GM18907 (cell line): ENCODE measurements around the gene MAP3K20.
"Not testable (repeated sequence)": the region's sequence is repeated elsewhere in the genome, so short reads cannot be mapped to it uniquely, and the experiment has no call there.

Source experiments
- ATAC-seq: cut with Tn5 transposase; IDR thresholded peaks from one replicate; pipeline ENCODE4 v1.9.1; 2021; ENCODE audit warnings: mild to moderate bottlenecking, moderate library complexity; ENCODE audit not compliant: unreplicated experiment

The MAP3K20 gene

DNA sequence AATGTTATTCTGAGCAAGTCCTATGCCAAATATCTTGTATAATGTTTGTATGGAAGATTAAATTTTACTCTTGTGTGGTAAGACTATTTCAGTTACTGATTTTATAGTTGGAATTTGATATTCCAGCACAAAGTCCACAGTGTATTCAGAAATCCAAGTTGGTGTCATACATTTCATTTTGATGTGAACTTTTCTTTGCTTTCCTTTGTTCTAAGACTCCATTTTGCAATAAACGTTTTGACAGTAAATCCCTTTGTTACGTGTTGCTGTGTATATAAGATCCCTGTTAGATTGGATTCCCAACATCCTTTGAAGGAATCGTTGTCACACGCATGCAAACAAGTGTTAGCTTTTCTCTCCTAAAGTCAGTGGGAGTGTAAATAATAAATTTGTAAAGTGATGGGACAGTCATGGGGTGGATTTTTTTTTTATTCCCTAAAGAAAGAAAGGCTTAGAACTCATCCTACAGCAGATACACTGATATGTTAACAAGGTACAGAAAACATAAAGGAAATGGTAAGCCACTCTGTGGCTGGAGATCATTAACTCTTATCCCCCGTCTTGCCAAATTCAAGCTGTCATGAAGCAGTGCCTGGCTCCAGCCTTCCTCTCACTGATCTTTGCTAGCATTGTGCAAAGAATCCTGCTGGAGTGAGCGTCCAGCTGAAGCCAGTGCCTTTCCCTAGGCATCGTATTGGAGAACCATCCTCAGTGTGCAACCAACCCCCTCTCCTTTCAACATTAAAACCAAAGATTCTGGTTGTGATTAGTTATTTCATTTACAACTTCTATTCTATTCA lies 151.5 kb downstream of the MAP3K20 start:
- no peak for ATAC-seq

DNA sequence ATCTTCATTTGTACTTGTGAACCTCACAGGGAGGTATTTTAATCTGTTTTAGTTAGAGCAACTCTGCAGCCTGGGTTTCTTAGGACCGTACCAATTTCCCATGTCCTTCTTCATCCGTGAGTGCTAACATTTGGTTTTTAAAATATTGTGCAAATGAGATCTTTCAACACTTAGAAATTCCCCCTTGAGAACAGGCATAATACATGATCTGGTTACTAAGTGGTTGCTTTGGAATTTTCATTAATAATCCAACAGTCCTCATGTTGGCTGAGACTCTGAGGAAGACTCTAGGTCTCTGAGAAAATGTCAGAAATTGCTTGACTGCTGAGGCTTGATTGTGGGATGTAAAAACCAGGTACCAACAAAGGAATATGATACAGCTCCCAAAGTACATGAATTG lies 153.4 kb downstream of the MAP3K20 start:
- no peak for ATAC-seq

DNA sequence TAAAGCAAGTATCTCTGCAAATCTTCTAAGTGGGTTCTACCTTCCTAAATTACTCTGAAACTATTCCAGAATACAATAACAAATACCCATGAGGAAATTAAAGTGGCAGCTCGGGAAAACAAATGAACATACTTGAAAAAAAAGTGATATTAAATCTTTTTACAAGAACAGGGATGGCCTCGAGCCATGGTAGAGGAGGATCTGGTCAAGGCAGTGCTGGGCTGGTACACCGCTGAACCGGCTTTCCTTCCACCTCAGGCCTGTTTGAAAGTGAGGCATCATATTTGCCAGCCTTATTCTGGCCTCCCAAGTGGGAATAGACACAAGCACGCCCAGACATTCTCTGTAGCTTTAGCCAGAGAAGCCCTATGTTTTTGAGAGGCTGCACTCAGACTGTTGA lies 154.5 kb downstream of the MAP3K20 start:
- ATAC-seq: no peak

DNA sequence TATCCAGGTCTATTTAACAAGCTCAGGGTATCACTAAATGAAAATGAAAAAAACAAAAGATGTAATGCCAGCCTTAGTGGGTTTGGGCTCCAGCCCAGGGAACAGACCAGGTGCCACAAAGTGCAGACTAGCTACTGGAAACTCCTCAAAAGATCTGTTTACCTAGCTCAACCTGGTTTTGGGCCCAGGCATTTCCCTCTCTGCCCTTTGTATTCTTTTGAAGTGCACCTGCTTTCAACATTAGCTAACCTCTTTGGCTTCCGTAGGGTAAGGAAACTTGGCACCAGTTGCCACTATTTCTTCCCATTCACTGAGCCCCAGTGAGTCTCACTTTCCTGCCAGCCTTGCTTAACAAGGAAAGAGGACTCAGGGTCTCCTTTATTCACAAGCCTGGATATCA lies 155.4 kb downstream of the MAP3K20 start:
- no peak for ATAC-seq

DNA sequence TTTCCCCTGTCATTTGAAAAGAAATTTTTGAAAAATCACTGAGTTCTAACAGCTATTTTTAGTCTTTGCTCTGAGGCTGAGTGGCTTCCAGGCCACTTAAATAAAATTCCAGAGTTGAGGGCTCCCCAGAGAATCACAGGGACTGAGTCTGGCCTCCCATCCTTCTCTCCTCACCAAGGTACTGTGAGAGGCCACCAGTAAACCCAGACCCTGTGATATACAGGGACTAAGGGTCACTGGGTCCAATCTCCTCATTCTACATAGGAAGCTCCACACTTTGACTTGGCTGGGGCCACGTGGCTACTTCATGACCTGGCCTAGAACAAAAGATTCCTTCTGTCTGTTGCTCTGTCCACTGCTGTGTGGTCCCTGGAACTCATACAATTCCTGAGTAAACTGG lies 155.8 kb downstream of the MAP3K20 start:
- no peak for ATAC-seq

DNA sequence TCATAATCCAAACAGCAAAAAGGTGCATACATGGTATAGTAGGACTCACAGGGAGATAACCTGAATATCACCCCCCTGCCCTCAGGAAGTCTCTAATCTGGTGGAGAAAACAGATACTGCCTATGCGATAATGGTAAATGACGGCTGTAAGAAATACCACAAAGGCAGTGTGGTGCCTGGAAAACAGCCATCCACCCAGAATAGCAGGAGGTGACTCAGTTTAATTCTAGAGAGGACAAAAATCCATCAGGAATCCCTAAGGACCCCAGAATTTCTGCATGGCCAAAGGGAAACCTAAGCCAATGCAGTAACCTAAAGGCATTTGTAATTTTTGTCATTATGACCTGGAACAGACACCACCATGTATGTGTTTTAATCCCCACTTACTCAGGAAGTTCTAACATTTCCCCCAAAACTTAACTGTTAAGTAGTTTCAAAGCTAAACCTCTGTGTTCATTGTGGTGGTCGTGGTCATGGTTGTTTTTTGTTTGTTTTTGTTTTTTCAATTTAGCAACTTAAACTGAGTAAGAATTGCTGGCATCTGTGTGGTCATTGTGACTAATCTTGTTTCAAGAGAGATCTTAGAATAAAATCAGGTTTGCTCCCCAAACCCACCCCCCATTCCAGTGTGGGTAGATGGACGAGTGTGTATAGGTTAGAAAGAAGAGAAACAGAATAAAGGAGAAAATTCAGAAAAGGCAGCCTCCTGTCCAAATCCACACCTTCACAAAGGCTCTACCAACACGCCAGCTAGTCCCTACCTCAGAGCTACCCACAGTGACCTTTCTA lies 157.5 kb downstream of the MAP3K20 start:
- ATAC-seq: no peak

DNA sequence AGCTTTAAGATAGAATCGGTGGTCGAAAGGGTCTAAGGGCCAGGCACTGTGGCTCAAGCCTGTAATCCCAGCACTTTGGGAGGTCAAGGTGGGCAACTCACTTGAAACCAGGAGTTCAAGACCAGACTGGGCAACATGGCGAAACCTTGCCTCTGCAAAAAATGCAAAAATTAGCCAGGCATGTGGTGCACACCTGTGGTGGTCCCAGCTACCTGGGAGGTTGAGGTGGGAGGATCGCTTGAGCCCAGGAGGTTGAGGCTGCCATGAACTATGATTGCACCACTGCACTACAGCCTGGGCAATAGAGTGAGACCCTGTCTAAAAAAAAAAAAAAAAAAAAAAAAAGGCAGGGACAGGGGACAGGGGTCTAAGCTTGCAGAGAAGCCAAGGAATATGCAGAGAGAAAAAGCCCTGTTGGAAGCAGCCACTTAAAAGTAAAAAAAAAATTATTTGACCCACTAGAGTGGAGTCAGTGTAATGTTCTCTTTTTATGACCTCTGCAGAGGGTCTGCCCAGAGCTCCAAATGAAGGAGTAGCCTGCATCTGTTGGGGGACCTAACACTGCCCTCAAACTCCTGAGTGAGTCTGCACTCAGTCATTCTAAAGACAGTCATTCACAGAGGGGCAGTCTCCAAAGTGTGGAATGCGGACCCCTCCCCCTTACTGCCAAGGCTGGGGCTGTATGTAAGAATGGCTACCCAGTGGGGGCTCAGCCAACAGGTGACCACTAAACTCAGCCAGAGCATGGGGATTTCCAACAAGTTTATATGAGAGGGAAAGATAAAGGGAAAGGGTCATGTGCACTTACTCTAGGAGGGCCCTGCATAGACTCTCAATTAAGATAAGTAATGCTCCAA lies 160.5 kb downstream of the MAP3K20 start:
- no peak for ATAC-seq

DNA sequence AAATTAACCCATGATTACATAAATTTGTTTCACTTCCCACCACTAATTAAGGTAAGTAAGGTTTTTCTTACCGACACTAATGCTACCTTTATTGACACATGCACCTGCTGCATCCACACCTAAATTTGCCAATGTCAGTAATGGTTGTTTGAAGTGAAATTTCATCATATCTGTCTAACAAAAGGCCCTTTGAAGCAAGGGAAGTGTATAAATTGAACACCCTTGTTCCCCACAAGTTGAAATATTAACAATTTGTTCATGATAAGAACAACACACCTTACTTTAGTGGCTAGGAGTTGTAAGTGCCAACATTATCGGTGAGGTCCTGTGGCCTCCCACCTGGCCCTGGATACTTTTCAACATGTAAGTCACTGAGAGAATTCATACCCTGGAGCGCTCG lies 162.7 kb downstream of the MAP3K20 start:
- no peak for ATAC-seq

DNA sequence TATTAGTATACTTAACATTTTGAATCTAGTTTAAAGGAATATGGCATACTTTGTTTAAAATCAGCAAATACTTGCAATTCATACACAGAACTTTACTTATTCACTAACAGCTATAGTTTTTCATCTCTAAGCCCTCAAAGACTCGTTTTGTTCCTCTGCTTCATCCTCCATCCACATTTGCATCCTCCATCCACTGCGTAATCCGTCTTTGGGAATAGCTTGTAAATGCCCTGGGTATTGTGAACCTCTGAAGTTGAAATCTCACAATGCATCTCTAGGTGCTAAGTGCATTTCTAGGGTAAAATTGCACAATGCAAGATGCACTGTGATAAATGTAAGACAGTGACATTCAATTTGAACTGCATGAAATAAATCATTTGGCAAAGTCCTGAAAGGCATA lies 163.2 kb downstream of the MAP3K20 start:
- ATAC-seq: no peak

DNA sequence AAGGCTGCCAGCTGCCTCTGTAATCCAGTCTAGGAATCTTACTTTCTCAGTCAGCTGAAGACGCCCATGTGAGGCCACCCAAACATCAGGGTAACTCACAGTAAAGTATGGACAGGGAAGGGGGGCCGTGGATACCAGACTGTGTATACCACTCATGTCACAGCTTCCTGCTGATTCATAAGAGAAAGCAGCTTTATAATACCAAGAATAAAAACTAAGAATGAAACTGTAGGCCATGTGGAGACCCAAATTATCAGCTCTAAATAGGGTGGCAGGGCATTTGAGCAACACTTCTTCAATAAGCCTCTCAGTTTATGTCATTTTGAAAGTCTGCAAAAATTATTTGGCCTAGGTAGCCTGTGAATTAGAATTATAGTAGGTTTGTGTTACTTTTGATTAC lies 164.0 kb downstream of the MAP3K20 start:
- peak; percentile 94 for ATAC-seq

DNA sequence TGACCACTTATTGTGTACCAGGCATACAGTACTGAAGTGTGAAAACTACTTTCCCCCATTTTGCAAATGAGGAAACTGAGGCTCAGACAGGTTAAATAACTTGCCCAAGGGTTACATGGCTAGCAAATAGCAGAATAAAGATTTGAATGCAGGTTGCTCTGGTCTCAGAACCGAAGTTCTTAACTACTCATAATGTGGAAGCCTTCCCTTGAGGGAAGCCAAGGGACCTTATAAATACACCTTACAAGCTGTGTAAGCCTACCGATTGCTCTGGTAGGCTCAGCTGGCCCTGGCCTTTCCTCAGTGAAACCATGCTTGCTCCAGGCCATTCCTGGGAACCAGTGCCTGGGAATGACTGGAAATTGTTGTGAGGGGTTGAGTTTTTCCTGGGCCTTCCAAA lies 164.4 kb downstream of the MAP3K20 start:
- peak; percentile 18 for ATAC-seq

DNA sequence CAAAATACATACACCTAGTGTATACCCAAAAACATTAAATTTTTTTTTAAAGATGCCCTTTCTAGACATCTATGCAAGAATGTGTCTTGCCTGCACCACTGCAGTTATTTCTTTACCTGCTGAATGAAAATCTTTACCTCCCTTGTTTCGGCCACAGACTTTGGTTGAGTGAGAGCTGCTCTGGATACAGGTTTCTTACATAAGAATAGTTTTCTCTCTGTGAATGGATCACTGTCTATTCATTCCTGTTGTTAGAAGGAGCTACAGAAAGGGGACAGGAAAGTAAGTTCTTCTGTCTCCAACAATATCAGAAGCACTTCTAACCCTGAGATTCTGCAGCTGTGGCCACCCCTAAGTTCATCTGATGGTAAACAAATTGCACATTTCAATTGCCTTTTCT lies 166.0 kb downstream of the MAP3K20 start:
- no peak for ATAC-seq

DNA sequence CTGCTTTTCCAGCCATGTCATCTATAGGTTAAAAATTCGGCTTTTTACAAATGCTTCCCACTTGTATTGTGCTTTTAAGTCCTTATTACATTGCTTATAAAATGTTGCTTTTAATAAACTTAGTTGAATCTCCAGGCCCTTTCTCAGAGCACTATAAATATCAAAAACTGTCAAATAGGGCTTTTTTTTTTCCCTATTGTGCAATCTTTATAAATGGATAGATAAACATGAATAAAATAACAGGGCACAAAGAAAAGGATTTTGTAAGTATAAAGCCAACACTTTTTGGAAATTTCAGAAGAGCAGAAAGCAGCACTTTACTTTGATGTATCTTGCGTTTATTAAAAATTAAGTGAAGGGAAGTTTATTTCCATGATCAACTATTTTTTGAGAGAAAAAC lies 171.5 kb downstream of the MAP3K20 start:
- ATAC-seq: no peak

DNA sequence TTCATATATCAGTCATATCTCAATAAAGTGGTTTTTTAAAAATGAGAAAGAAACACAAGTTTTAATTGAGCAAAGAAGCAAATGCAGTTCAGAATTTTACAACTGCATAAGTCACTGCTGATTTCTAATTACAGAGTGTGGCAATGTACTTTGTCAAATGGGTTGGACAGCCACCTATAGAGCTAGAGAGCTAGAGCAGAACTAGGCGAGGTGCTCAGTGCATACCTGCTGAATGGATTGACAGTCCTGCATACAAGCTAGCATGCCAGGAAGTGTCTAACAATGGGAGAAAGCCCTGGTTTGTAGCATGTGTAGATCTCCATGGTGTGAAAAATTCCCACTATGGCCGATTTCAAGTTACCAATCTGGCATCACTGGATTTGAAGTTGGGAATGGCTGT lies 172.7 kb downstream of the MAP3K20 start:
- no peak for ATAC-seq

DNA sequence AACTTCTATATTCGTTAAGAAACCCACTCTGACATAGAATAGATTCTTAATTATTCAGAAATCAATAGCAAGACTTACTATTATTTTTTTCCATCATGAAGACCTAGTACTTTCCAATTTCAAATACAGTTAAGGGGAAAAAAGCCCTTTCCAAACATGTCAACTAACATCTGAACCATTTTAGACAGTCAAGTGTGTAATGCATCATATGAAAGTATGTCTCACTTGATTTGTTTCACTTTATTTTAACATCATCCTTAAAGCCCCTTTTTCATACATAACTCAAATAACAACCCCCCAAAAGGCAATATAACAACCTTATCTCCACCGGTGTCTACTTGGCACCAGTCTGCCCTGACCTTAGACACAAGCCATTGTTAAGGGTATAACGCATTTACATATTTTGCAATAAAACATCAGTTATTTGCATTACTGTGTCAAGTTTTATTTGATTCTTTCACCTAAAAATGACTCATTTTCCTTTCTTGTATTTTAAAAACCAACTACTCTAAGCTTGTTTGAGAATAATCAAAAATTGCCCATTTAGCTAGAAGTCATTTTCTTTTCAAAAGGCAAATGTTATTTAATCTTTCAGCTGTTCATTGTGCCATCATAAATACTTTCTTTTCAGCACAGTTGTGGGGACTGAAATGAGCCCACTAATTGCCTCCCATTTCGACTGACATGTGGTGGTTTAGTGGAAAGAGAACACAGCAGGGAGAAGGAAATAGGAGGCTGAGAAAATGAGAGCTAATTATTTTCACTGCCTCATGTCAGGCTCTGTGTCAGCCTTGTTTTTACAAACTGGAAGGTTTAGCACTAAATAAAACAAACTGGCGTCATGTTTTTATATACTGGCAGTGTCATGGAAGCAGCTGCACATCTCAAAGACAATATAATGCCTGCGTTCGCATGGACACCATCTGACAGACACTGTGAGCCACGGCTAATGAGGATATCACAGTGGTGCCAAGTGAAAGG lies 174.3 kb downstream of the MAP3K20 start:
- ATAC-seq: no peak

DNA sequence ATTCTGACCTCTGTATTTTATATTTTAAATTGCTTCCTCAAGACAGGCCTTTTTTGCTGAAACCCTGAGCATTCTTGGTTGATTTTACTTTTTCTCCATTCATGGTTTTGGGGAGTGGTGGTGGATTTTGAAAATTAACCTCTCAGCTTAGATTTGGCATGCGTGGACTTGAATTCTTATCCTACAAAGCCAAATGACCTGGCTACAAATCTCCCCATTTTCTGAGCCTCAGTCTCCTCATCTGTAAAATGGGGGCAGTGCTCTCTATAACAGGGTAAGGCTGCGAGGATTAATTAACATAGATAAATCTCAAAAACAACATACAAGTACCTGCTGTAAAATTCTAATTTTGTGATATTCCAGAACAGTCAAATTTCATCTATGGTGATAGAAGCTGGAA lies 175.6 kb downstream of the MAP3K20 start:
- ATAC-seq: no peak

DNA sequence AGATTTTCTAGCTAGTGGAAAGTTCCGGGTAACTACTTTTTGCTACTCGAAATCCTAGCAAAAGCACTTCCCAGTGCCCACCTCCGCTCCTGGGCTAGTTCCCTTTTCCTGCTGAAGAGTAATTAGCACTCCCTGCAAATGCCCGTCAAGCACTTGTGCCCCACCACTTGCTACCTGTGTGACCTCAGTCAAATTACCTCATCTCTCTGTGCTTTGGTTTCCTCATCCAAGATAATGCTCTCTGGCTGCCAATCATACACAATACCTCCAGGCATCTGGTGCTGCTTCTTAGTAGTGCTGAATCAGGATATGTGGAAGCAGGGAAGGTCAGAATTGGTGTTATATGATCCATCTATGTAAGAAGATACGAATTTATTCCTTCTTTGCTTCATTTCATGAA lies 176.9 kb downstream of the MAP3K20 start:
- no peak for ATAC-seq

DNA sequence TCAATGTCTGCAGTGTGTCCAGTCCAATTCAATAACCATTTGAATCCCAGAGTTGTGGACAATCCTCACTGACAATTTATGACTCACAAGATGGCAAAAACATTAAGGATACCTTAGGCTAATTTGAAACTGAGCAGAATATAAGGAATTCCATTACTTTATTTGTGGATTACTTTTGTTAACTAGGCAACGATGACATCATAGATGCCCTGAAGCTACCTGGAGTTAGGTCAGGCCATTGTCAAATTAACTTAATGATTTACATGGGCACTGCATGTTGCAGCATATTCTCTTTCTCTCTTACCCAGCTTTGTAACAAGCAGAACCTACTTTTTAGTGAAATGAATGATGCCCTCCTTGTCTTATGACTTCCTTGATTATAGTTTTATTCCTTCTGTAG lies 179.0 kb downstream of the MAP3K20 start:
- no peak for ATAC-seq

DNA sequence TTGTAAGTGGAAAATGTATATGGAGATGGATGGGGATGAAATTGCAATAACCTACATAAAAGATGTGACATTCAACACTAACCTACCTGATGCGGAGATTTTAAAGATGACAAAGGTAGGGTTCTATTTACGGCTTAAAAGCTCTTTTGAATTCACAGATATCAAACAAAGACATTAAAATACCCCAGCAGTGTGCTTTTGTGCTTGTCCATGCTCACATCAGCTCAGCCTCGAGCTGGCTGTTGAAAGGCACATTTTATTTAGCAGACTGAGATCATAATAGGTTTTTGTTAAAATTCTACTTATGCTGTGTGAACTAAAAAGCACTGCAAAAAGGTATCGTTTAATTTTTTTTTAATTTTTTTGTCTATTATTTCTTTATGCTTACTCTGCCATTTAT lies 183.1 kb downstream of the MAP3K20 start:
- no peak for ATAC-seq

DNA sequence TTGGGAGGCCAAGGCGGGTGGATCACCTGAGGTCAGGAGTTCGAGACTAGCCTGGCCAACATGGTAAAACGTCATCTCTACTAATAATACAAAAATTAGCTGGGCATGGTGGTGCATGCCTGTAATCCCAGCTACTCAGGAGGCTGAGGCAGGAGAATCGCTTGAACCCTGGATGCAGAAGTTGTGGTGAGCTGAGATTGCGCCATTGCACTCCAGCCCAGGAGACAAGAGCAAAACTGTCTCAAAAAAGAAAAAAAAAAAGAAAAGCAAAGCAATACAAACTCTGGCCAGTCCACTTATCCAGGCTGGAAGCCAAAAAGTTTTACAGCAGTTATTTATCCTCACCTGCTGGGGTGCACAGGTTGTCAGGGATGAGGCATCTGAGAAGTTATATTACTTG lies 186.7 kb downstream of the MAP3K20 start:
- not testable (repeated sequence) for ATAC-seq
